GM19463 (cell line): ENCODE data around the gene STYK1.
A peak's percentile ranks its signal among the peaks of the same experiment; 100 is the strongest.

Source experiments
- ATAC-seq: cut with Tn5 transposase; IDR thresholded peaks from one replicate; pipeline ENCODE4 v1.9.1; 2021; ENCODE audit warnings: mild to moderate bottlenecking, moderate library complexity; ENCODE audit not compliant: unreplicated experiment

STYK1 gene, protein sequence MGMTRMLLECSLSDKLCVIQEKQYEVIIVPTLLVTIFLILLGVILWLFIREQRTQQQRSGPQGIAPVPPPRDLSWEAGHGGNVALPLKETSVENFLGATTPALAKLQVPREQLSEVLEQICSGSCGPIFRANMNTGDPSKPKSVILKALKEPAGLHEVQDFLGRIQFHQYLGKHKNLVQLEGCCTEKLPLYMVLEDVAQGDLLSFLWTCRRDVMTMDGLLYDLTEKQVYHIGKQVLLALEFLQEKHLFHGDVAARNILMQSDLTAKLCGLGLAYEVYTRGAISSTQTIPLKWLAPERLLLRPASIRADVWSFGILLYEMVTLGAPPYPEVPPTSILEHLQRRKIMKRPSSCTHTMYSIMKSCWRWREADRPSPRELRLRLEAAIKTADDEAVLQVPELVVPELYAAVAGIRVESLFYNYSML

DNA sequence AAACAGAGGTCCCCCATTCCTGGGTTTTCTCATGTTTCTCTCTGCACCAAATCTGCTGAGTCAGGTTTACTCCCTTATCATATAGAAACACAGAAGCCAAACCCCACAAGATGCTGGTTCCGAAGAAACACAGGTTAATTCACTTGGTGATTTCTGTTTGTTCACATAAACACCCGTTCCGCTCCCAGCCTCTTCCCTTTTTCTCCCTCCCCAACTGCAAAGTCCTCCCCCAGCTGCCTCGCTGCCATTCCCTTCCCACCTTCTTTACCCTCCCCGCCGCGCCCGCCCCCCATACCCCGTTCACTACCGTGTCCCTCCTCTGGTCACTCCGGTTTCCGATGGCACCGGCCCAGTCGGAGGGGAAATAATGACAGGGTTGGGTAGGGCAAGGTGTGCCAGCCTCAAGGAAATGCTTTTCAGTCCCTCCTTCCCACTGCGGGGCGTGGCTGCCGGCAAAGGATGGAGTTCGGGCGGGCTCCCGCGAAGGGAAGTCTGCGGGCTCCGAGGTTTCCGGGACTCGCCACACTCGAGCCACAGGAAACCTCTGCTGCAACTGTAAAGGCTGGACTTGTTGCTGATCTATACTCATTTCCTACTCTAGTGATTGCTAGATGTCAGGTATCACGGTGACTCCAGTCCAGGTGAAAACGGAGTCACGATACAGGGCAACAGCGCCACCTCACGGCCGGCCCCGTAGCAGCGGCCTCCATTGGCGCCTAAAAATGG lies at the start of gene STYK1:
Gene STYK1 (minus strand): TSS at position 394 of the 726 bp plus-strand sequence. CDS start 39,434 bp downstream, outside the sequence.
- ATAC-seq = peak; percentile 60

DNA sequence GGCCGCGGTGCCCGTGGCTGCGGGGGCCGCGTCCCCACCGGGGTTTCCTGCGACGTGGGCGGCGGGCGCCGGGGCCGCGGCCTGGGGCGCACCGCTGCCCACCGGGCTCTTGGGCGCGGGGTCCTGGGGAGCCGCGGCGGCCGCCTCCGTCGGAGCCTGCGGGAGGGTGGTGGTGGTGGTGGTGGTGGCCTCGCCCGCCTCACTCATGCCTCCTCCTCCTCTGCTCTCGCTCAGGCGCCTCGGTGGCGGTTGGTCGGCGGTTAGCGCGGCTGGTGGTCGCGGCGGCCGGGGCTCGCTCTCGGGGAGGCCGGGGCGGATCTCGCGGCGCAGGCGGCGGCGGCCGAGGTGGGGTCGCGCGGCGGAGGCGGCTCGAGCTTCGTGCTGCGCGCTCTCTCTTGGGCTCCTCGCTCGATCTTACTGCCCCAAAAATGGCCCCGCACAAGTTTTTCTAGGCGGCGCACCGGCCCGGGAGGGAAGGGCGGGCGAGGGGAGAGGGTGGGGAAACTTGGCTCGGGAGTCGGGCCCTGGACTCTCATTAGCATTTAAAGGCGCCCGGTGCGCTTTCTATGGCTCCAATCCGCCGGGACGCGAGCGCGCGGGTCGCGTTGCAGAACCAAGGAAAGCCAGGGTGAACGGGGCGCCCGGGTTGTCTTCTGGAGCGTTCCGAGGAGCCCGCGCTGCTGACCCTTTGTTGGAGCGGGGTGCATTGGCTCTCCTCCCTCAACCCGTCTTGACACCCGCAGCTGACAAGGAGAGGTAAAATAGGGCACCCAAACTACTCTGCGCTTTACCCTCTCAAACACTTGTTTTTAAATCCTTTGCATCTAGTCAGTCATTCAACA lies 49.3 kb upstream of the STYK1 start, which contains the start of gene YBX3:
Gene YBX3 (minus strand): TSS at position 419 of the 842 bp plus-strand sequence. CDS start 212 bp downstream, at position 207.
- peak; percentile 52 for ATAC-seq

DNA sequence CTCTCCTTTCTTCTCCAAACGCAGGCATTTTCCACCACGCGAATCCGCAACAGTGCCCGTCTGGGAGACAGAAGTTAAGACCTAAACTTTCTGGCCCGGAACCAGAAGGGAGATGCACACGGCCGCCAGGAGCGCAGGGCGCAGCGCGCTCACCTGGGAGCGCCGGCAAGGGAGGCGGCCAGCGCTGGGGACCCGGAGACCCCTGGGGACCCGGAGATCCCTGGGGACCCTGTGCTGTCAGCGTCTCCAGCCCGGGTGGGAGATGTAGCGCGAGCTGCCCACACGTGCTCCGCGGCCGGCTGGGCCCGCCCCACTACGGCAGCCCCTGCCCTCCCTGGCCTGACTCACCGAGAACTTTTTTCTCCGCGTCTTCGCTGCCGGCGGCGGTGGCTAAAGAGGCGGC lies 48.7 kb upstream of the STYK1 start:
- ATAC-seq = peak; percentile 41

DNA sequence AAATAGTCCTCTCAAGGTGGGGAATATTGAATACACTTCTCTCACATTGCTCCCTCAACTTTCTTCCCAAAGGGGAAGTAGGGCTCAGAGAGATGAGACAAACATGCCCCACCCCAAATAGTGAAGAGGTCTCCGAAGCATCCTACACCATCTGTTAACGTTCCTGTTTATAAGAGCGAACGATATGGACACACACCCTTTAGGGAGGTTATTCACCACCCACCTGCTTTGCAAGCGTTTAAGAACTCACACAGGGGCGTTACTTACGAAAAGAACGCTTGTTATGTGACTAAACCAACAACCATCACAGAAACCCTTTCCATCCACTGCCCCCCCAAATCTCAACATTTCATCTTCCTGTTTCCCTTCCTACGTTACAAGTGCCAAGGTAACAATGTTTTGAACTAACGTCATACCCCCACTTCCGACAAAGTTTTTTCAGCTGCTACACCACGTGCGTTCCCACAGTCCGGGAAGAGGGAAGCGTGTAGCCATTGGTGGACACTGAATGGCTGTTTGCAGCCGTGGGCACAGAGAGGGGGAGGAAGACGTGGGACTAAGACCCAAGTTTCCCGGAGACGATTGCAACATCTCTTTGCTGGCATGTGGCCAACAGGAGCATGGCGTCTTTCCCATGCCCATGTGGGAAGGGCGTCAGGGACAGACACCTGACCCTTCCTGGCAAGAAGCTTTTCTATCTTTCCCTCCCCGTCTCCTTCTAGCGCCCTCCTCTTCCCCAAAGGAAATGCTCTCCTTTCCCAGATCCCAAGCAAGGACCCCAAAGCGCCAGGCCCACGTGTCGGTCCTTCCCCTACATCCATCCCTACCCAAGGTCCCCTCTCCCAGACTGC lies 48.0 kb upstream of the STYK1 start:
- peak; percentile 25 for ATAC-seq

DNA sequence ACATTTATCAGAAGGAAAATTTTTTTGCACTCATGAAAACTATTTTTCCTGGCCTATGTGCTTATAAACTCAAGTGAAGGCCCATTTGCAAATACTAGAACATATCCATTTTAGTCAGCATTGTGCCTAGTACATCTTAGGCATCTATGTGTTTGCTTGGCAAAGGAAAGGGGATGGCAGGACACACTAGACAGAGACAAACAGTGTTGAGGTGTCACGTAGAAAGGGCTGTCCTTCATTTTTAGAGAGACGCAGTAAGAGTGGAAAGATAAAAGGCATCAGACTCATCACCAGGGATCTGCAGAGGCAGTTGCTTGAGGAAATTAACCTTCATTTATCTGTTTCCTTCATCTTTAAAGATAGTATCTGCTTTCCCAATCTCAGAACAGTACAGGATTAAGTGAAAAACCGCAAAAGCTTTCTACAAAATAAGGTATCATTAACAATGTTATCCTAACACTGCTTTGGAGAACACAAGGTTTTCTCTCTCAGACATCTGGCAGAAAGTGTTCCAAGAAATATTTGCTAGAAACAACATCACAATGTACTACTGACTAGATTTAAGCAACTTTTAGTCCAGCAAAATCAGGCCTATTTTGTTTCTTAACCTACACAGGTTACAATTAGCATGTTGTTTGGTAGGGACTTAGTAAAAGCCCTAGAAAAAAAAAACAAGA lies 47.3 kb upstream of the STYK1 start:
- no peak for ATAC-seq

DNA sequence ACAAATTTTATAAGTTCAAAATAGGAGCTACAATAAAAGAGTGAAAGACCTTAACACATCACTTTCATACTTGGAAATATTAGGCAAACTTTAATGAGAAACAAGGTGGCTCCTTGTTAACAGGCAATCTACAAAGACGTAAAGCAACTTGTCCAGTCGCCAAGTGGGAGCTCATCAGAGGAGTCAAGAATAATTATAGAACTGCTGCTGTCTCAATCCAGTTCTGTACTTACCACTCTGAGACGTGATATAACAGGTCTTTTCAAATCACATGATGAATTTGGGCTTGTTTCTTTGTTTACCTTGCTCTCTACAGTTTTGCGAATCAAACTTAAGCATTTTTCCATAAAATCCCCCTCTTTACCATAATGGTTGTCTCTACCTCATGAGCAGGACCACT lies 45.6 kb upstream of the STYK1 start:
- no peak for ATAC-seq

DNA sequence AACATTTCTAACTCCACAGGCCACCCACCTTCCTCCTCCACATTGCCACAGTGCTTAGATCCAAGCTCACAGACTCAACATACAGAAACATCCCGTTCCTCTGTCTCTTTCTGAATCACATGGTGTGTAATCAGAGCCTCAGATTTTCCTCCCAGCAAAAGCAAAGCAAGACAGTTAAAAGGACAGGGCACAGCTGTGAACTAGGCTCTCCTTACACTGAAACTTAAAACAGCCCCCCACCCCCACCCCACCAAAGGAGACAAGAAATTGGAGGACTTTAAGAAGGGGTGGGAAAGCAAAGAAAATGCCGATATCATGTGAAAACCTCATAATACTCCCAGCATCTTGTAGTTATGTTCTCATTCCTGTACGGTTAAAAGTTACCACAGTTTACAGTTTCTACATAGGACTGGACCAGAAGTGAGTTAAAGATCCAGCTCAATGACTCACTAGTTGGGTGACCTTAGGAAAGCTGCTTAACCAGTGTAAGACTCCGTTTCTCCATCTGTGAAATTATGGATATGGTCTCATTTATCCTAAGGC lies 44.5 kb upstream of the STYK1 start:
- ATAC-seq = no peak

DNA sequence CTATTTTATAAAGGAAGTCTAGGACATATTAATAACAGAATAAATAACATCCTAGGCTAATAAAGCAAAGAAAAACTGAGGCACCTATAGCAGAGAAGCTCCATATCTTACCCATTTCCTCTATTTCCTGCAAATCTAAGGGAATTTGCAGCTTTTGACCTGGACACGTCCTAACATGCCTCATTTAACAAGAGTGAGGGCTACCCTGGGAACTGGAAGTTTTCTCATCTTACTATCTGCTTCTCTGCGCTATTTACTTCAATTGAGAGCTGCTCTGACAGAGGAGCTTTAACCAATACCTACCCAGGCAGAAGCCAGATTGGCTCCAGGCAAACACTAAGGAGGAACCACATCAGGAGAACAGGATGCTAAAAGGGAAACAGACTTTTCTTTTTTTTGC lies 43.6 kb upstream of the STYK1 start:
- no peak for ATAC-seq

DNA sequence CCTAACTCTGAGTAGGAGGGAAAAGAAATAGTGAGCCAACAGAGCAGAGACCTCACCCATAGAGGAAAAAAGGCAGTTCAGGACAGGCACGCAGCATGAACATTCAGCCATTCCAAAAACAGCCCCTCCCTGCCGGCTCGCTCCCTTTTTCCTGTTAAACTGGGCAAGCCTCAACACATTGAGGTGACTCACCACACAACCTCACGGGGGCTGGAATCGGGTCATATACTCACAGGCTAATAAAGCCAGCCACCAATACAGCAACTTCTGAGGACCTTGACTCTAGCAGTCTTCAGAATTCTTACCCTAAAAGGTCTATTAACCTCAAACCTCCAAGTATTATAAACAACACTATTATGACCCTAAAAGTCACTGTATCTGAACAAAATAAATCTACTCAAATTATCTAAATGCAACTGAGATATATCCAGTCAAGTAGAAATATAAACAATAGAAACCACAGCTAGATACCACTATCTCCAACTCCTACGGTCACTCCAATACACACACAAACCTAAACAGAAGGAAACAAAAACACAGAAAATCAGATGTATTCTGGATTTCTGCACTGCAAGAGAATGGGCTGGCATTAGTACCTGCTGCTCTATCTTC lies 43.0 kb upstream of the STYK1 start:
- no peak for ATAC-seq

DNA sequence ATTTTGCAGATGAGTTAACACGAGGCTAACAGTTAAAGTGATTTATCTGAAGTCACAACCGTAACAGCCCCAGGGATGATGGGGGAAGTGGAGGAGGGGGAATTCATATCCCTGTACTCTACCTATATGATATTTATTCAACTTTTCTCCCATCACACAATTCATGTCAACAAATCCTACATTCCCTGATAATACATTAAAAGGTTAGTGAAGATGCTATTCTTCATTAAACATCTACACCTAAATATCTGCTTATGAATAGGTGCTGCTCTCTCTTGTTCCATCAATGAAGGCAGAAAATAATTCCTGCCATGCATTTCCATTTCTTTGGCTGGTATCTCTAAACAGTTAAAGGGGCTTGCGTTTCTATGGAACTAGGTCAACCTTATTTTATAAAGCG lies 42.4 kb upstream of the STYK1 start:
- ATAC-seq = no peak

DNA sequence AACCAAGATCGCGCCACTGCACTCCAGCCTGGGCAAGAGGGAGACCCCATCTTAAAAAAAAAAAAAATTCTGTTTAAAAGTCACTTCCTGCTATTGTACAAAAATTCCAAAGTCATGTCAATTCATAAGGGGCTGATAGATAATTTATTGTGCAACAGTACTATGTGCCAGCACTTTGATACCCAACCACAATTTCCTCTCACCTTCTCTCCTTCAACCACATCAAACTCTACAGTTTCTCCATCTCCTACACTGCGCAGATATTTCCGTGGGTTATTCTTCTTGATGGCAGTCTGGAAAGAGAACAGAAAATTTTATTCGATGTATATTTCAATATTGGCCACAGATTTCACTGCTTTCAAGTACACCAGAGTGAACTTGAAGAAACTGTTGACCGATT lies 41.6 kb upstream of the STYK1 start:
- no peak for ATAC-seq

DNA sequence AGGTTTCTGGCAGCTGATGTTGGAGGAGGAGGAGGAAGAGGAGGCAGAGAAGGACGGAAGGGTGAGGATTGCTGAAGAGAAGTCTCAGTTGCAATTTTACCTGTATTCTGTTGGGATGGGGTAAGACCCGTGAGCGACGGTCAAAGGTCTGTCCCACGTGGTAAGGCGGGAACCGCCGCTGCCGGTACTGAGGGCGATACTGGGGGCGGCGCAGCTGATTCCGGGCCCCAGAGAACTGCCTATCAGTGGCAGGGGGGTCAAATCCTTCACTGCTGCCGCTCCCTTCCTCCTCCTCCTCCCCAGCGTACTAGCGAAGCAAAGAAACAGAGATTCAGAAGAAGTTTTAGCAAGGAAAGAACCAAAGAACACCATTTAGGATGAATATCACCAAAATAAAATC lies 36.0 kb upstream of the STYK1 start:
- no peak for ATAC-seq

DNA sequence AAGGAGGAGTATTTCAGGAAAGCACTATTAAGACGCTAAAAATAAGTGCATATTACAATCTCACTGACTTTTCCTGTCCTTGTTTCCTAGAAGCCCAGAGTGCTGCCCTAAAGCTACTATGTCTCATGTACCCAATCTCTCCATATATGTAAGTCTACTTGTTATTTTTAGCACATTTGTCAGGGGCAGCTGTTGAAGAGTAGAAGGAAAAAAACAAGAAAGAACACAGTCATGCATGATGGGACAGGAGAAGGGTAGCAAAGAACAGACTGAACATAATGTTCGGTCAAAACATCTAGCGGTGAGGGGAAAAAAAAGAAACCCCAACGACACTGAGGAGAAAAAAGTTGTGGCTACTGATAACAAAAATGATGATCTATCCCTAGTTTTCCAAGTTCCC lies 35.0 kb upstream of the STYK1 start:
- no peak for ATAC-seq

DNA sequence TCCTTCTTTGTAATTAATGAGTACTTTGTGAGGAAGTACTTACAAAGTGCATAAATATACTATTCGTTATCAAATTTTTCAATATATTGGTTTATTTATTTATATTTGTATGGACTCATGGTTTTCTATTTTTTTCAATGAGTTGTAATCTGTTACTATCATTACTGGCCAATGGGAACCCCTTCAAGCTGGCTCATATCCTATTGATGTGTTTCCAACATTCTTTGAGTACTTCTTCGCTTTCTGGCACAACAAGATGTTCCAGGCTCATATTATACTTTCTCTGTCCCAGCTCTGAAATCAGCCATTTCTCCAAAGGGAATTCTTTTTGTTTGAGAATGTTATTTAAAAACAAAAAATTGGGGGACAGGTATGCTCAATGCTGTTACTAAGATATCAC lies 31.8 kb upstream of the STYK1 start:
- no peak for ATAC-seq

DNA sequence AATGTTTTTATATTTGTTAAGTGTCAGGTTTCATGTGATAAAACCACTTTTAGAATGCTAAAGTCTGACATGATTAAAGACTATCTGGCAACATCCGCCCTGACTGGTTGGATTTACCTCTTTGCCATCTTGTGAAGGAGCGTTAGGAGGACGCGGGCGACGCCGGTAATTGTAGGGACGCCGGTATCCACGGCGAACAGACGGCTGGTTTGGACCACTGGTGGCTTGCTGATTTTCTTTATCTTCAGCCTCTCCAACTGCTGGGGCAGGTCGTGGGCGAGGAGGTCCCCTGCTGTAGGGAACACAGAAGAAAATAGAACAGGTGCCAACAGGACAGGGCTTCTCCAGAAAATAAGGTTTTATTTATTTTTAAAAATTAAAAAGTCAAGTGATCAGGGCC lies 28.0 kb upstream of the STYK1 start:
- no peak for ATAC-seq

DNA sequence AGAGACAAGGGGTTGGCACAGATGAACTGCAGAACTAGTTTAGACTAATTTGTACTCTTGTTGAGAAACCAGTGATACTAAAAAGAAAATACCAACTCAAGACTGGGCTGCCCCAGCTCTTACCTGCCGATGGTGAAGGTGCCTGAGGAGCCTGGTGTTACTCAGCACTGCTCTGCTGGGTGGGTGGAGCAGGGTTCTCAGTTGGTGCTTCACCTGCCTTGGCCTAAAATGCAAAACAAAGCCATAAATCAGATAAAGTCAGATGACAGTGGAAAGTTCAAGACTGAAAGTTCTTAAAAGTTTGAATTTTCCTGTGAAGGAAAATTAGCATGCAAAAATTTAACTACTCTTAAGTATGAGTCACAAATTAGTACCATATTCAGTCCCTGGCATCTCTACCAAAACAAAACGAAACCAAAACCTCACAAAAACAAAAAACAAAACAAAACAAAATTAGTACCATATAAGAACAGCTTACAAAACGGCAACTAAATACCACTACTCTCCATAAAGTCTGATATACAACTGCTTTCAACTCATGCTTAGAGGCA lies 27.4 kb upstream of the STYK1 start:
- peak; percentile 82 for ATAC-seq

DNA sequence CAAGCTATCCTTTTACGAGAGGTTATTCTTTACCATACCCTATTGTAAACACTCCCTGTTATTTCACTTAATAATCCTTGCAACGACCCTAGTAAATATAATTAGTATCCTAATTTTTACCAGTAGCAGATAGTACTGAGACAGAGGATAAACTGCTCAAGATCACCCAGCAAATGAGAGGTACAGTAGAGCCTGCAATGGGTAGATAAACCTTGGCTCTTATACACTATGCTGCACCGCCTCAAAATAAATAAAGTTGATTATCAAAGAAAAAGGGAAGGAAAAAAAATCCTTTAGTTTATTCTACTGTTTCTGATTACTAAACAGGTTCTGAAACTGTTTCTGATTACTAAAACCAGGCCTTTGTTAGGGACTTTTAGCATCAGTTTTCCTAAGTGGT lies 26.7 kb upstream of the STYK1 start:
- peak; percentile 5 for ATAC-seq

DNA sequence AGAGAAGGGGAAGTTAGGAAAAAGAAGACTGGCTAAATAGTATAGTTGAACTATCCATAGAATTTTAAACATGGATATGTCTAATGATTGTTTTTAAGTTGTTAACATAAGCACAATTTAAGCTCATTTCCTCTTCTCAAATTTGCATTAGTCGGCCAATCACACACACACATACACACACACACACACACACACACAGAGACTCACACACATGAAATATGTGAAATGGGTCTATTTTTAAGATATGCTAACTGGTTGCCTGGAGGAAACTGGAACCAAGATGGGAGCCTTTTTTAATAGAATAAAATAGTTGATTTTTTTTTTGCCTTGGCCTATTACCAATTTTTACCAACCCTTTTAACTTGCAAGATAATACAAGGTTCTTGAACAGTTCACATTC lies 24.0 kb upstream of the STYK1 start:
- ATAC-seq = no peak

DNA sequence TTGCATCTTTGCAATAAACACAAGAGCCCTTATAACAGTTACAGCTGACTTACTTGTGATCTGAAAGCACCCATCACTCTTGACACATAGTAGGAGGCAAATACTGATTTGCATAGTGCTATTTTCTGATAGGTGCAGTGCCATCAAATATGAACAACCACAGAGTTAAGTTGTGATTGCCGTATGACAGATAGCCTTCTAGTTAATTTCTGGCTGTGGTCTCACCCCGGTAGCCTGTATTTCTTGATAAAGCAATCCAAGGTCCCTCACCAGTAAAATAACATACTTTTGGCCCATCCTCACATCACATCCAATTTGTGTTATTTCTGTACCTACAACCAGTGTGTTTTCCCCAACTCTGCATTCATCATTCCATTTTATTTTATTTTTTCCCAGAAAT lies 23.3 kb upstream of the STYK1 start:
- ATAC-seq = no peak
